Measurements from ENCODE around the gene C5AR1.
"Not testable (repeated sequence)": the region's sequence is repeated elsewhere in the genome, so short reads cannot be mapped to it uniquely, and the experiment has no call there.

C5AR1 gene

DNA sequence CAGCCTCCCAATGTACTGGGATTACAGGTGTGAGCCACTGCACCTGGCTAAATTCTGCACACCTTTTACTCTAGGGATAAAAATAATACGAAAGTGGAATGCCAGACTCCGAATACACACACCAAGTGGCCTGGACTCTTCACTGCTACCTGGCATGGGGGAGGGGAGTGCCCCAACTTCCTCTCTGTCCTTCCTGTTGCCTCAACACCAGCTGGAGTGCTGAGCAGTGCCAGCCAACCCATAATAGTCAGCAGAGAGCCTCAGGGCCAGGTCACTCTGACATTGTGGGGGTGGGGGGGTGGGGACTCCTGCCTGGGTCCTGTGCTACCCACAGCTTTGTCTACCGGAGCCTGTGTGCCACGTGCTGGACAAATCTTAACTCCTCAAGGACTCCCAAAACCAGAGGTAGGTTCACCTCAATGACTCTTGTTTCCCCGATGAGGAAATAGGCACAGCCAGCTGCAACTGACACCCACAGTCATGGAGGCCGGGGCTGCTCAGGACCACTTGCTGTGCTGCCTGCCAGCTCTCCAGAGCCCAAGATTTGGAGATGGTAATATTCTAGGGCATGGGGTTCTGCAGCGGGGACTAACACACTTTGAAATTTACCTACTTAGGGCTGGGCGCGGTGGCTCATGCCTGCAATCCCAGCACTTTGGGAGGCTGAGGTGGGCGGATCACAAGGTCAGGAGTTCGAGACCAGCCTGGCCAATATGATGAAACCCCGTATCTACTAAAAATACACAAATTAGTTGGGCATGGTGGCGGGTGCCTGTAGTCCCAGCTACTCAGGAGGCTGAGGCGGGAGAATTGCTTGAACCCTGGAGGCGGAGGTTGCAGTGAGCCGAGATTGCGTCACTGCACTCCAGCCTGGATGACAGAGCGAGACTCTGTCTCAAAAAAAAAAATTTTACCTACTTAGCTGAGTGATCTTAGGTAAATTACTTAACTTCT, 27.4 kb downstream of the C5AR1 start:
- peak; percentile 88 for DNase-seq

DNA sequence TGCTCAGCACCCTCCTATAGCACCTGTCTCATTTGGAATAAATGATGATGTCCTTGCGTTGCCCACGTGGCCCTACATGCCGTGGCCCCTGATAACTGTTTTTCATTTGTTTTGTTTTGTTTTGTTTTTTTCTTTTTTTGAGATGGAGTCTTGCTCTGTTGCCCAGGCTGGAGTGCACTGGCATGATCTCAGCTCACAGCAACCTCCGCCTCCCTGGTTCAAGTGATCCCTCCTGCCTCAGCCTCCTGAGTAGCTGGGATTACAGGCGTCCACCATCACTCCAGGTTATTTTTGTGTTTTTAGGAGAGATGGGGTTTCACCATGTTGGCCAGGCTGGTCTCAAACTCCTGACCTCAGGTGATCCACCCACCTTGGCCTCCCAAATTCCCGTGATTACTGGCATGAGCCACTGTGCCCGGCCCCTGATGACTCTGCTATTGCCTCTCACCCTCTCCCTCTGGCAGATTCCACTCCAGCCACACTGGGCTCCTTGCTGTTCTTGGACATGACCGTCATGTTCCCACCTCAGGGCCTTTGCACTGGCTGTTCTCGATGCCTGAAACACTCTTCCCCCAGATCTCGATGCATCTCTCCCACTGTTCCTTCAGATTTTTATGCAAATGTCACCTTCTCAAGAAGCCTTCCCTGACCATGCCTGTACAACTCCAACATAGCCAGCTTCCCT, 29.7 kb downstream of the C5AR1 start:
- no peak for DNase-seq

DNA sequence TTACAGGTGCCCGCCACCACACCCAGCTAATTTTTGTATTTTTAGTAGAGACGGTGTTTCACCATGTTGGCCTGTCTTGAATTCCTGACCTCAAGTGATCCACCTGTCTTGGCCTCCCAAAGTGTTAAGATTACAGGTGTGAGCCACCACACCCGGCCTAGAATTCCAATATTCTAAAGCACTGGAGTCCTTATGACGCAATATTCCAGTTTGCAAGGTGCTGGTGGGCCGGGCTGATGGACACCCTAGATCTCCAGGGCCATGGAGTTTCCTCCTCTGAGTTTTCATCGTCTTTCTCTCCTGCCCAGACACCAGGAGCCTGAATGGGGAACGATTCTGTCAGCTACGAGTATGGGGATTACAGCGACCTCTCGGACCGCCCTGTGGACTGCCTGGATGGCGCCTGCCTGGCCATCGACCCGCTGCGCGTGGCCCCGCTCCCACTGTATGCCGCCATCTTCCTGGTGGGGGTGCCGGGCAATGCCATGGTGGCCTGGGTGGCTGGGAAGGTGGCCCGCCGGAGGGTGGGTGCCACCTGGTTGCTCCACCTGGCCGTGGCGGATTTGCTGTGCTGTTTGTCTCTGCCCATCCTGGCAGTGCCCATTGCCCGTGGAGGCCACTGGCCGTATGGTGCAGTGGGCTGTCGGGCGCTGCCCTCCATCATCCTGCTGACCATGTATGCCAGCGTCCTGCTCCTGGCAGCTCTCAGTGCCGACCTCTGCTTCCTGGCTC, 31.0 kb downstream of the C5AR1 start:
- DNase-seq: no peak

DNA sequence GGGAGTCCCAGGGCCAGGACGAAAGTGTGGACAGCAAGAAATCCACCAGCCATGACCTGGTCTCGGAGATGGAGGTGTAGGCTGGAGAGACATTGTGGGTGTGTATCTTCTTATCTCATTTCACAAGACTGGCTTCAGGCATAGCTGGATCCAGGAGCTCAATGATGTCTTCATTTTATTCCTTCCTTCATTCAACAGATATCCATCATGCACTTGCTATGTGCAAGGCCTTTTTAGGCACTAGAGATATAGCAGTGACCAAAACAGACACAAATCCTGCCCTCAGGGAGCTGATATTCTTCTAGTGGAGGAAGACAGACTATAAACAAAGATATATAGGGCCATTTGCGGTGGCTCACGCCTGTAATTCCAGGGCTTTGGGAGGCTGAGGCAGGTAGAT, 32.1 kb downstream of the C5AR1 start:
- peak; percentile 35 for DNase-seq

DNA sequence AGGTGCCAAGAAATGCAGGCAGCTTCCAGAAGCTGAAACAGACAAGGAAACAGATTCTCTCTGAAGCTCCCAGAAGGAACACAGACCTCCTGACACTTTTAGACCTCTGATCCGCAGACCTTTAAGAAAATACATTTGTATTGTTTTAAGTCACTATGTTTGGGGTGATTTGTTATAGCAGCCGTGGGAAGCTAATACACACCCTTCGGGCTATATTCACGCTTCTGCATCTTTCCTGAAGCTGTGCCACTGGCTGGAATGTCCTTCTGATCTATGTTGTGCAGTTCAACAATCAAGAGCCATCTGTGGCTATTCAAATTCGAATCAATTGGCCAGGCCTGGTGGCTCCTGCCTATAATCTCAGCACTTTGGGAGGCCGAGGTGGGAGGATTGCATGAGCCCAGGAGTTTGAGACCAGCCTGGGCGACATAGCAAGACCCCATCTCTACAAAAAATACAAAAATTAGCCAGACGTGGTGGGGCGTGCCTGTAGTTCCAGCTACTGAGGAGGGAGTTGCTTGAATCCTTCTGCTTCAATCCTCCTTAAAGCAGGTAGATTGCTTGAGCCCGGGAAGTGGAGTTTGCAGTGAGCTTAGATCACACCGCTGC, 33.6 kb downstream of the C5AR1 start:
- no peak for DNase-seq

DNA sequence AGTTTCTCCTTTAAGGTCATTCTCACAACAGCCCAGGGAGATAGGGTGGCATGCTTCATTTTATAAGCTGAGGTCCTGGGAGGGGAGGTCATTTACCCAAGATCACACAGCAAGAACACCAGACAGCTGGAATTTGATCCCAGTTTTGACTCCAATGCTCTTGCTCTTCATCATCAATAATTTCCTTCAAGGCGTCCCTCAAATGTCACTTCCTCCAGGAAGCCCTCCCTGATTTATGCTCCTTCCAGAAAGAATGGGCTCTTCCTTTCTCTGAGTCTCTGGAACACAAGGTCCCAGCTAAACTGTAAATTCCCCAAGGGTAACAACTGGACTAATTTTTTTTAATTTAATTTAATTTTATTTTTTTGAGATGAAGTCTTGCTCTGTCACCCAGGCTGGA, 34.8 kb downstream of the C5AR1 start:
- no peak for DNase-seq

DNA sequence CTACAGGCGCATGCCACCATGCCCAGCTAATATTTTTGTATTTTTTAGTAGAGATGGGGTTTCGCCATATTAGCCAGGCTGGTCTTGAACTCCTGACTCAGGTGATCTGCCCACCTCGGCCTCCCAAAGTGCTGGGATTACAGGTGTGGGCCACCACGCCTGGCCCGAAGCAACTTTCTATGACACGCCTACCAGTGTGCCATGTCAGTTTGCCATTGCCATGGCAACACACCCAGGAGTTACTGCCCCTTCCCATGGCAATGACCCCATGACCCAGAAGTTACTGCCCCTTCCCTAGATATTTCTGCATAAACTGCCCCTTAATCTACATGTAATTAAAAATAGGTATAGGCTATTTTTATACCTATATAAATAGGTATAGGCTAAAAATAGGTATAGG, 36.4 kb downstream of the C5AR1 start:
- not testable (repeated sequence) for DNase-seq

DNA sequence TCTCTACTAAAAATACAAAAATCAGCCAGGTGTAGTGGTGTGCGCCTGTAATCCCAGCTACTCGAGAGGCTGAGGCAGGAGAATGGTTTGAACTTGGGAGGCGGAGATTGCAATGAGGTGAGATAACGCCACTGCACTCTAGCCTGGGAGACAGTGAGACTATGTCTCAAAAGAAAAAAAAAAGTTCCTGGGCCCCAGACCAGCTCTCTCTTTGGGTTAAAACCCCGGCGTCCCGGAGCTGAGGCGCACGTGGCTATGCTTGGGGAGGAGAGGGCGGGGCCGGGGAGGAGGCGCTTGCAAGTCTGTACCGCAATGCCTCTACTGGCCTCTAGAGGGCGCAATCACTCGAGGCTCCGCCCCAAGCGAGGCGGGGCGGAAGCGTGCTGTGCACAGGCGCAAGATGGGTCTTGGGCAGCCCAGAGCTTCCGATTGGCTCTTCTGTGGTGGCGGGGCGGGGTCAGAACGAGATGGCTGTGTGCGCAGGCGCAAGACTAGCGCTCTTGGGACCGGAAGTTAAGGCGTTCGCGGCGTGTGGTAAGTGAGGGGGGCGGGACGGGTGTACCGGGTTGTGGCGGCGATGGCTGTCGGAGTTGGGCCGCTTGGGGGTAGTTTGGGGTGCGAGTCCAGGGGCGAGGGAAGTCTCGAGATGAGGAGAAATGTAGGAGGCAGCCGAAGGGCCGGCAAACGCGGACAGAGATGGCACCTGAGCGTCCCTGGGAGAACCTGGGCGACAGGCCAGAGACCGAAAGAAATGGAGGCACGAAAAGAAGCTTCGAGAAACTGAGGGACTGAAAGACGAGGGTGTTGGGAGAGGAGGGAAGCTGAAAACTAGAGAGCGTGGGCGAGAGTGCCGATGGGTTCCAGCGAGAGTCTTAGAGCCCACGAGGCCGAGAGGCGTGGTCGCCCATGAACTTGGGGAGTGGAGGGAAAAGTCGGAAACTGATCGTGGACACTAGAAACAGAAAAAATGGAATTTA, 39.4 kb downstream of the C5AR1 start, which contains the start of gene DHX34:
DHX34 (plus strand) TSS at position 497 of the 977 bp plus-strand sequence. CDS start 3,716 bp downstream, outside the sequence.
- peak; percentile 99 for DNase-seq

DNA sequence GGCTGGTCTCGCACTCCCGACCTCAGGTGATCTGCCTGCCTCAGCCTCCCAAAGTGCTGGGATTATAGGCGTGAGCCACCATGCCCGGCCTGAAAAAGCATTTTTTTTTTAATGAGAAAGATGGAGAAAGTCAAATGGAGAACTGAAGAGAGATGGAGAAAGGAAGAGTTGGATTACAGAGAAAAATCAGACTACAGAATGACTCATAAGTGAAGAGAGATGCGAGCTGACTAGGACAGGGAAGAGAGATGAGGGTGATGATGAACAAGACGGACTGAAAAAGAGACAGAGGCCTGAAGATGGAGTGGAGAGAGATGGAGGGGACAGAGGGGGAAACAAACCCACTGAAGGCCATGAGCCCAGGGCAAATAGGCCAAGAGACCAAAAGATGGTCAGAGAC, 41.0 kb downstream of the C5AR1 start:
- DNase-seq: no peak

DNA sequence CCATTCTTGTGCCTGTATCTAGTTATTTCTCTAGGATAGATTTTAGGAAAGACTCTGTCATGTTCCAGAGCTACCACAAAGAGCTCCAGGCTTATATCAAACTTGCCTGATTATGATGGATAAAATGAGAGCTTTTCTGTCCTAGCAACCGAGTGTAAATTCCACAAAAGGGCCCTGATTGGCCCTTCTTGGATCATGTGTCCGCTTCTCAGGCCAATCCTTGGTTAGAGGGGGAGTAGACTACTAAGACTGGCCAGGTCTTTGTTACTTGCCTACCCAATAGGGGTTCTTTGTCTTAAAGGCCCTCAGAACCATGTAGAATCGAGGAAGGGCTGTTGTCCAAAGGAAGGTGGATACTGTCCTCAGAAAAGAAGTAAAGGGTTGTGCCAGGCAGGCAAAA, 41.9 kb downstream of the C5AR1 start:
- peak; percentile 83 for DNase-seq

DNA sequence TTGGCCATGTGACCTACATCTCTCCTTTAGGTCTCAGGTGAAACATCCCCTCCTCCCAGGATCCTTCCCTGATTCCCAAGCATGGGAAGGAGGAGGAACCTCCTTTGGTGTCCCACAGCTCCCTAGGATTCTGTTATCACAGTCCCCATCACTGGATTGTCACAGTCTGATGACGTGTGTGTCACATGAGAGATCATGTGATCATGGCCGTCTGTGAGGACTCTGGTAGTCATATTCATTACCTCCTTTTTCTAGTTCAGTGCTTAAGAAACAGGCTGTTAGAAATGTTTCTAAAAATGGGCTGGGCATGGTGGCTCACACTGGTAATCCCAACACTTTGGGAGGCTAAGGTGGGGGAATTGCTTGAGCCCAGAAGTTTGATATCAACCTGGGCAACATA, 42.4 kb downstream of the C5AR1 start:
- DNase-seq: peak; percentile 42

DNA sequence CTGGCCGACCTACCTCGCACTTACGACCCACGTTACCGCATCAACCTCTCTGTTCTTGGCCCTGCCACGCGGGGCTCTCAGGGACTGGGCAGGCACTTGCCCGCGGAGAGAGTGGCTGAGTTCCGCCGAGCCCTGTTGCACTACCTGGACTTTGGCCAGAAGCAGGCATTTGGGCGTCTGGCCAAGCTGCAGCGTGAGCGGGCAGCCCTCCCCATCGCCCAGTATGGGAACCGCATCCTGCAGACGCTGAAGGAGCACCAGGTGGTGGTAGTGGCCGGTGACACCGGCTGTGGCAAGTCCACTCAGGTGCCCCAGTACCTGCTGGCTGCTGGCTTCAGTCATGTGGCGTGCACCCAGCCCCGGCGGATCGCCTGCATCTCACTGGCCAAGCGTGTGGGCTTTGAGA, 43.6 kb downstream of the C5AR1 start:
- no peak for DNase-seq

DNA sequence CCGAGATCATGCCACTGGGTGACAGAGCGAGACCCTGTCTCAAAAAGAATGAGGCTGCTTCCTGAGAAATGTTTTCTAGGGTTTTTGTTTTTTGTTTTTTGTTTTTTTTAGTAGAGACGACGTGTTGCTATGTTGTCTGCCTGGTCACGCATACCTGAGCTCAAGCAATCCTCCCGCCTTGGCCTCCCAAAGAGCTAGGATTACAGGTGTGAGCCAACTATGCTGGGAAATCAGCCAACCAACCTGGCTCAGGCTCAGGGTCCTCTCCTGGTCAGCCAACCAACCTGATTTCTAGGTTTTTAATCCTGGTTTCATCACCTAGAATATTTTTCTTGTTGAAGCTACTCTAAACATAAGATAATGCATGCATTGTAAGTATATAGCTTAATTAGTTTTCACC, 47.2 kb downstream of the C5AR1 start:
- DNase-seq: no peak

DNA sequence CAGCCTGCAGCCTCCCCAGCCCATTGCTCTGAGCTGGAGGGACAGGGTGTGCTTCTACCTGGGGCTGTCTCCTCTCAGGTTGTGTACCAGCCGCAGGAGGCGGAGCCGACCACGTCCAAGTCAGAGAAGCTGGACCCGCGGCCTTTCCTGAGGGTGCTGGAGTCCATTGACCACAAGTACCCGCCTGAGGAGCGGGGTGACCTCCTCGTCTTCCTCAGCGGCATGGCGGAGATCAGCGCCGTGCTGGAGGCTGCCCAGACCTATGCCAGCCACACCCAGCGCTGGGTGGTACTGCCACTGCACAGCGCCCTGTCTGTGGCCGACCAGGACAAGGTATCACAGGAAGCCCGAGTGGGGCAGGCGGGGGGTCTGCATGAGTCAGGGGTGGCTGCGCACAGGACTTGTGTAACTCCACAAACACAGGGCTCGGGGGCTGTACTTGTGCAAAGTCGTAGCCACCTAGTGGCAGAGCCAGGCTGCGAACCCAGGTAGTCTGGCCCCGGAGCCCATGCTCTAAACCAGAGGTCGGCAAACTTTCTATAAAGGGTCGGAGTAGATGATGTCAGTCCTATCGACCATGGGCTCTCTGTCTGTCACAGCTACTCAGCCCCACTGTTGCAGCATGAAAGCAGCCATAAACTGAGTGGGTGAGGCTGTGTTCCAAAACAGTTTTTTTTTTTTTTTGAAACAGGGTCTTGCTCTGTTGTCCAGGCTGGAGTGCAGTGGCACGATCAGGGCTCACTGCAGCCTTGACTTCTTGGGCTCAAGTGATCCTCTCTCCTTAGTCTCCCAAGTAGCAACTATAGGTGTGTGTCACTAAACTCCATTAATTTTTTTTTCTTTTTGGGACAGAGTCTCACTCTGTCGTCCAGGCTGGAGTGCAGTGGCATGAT, 48.4 kb downstream of the C5AR1 start:
- peak; percentile 32 for DNase-seq

DNA sequence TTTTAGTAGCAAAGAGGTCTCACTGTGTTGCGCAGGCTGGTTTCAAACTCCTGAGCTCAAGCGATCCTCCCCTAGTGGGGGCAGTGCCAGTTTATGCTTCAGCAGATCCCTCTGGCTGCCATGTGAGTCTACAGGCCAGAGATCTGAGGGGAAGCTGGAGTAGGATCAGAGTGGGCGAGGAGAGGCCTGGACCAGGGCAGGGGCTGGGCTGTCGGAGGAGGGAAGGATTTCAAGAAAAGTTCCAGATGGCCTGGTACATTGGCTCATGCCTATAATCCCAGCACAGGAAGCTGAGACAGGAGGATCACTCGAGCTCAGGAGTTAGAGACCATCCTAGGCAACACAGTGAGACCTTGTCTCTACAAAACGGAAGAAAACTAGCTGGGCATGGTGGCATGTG, 49.3 kb downstream of the C5AR1 start:
- DNase-seq: no peak

DNA sequence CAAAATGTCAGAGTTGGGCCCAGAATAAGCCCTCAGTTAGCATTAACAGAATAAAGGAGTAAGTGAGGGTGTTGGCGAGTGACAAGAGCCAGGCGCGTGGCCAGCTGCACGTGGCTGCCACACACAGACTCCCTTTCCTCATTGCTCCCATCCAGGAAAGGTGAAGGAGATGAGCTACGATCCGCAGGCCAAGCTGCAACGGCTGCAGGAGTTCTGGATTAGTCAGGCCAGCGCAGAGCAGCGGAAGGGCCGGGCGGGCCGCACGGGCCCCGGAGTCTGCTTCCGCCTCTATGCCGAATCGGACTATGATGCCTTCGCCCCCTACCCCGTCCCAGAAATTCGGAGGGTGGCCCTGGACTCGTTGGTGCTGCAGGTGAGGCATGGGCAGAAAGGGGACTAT, 52.7 kb downstream of the C5AR1 start:
- no peak for DNase-seq

DNA sequence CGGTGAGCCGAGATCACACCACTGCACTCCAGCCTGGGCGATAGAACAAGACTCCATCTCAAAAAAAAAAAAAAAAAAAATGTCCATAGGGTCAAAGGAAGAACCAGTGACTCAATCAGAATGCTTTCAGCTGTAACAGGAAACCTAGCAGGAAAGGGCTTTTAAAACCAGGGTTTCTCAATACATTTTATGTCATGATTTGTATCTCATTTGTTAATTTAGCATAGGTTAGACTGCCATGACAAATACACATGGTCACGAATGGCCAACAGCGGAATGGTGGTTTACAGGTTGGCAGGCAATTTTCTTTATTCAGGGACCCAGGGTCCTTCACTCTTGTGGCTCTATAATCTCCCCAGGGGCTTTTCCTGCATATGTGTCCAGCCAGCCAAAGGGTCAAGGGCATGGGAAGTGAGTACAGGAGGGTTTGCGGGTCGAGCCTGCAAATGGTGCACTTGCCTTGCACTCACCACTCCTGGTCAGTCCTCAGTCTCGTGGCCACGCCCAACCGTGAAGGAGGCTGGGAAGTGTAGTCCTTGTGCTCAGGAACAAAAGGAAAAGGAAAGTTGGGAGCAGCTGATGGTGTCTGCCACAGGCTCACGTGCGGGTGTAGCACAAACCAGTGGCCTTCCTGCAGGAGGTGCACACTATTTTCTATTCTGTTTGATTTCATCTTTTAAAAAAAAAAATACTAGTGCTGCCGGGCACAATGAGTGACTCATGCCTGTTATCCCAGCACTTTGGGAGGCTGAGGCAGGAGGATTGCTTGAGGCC, 54.3 kb downstream of the C5AR1 start:
- DNase-seq: no peak

DNA sequence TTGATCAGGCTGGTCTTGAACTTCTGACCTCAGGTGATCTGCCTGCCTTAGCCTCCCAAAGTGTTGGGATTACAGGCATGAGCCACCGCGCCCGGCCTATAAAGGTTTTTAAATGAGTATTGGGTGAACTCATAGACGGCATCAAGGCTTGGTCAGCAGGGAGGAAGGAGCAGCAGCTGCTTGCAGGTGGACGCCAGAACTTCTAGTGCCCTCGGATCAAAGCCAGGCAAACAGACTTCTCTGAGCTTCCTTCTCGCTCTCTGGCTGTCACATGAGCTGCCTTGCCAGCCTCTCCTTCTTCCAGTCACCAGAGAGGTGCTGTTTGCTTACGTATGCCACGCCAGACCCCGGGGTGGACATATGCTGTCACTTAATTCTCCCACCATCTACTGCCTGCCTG, 55.8 kb downstream of the C5AR1 start:
- not testable (repeated sequence) for DNase-seq

DNA sequence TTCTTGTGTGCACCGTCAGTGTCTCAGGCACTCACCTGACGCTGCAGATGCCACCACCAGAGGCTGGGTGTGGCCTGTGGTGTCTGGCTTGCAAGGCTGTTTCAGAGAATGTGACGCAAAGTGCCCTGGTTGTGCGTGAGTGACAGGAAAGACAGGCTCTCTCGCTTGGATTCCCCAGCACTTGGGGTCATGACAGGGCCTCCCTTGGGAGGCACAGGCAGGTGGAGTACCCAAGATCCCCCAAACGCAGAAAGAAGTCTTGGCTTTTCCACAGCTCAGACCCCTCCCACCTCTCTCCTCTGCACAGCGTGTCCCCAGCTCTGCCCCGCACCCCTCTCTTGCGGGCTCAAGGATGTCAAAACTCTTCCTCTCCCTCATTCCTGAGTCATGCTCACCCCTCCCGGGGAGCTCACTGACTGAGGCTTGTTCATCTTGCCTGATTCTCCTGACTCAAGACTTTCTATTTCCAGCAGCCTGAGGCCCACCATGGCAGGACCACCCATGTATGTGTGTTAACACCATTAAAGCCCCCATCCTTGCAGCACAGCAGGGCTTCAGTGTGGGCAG, 60.5 kb downstream of the C5AR1 start:
- no peak for DNase-seq
